ENCODE data around the gene NOTCH4. TPM values are rescaled to one million over a fixed set of nuclear protein-coding genes. Genes with fewer than 3 reads are reported as not detected.

The NOTCH4 gene
- total RNA-seq, 1 experiment from 2014 or later = 2.3 TPM

DNA sequence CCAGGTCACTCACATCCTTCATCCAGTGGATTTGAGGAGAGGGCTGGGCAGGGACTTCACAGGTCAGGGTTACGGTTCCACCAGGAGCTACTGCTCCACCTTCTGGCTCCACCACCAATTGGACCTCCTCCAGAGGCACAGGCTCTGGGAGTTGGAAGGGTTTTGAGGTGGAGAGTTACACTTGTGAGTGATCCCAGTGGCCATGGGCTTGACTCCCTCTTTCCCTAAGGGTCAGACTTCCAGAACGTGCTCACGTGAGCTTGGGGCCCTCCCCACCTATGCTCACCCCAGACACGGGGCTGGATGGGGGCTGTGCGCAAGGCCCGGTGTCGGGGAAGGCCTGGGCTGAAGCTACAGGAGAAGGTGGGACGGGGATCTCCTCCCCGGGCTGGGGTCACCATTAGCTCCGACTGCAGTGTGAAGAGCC, 41.3 kb downstream of the NOTCH4 start:
- Mint-ChIP-seq H3K4me3 (no peak overlapping the region), H3K27ac (peak overlapping the region in 2 of 3 experiments; percentile 45 to 57; a peak in 4 of 7 replicates), H3K4me1 (peaks cover 15 to 30% of the 10 kb centered on the region in 2 experiments), H3K27me3 (ENCODE audit: low read depth) (no peaks in the 10 kb centered on the region; the same call in 1 of the 2 replicates), H3K36me3 (ENCODE audit: insufficient read depth in 1 of 3, low read depth in 3 of 3) (peaks cover 32 to 74% (median 62%) of the 10 kb centered on the region in 3 experiments), H3K9me3 (no peaks in the 10 kb centered on the region; a peak in 1 of 5 replicates)
- Histone ChIP-seq H4K91ac (ENCODE audit: insufficient read length, low read depth, low read length) (no peak overlapping the region), H4K5ac (ENCODE audit: insufficient read length, low read depth, low read length) (no peak overlapping the region), H3K79me1 (ENCODE audit: insufficient read depth, low read depth, low read length, poor library complexity, severe bottlenecking) (no peaks in the 10 kb centered on the region), H3K23ac (ENCODE audit: insufficient read length, low read depth, low read length) (no peak overlapping the region), H3K23me2 (ENCODE audit: insufficient read length, low read depth, low read length, poor library complexity, severe bottlenecking) (peaks cover 6% of the 10 kb centered on the region), H3K9me3 (ENCODE audit: control insufficient read depth, low read depth, low read length) (no peaks in the 10 kb centered on the region), H3K4me1 (ENCODE audit: insufficient read depth, low read length) (no peaks in the 10 kb centered on the region), H3K4ac (ENCODE audit: low read depth, low read length) (no peak overlapping the region), H3K18ac (ENCODE audit: insufficient read length, low read depth, low read length) (no peak overlapping the region), H2BK15ac (ENCODE audit: low read depth, low read length) (no peak overlapping the region), H3K27me3 (ENCODE audit: insufficient read depth, low read length) (no peaks in the 10 kb centered on the region), H3K14ac (ENCODE audit: insufficient read depth, low read length) (no peak overlapping the region), H2AFZ (ENCODE audit: low read length) (no peak overlapping the region), H4K8ac (replicated peaks; ENCODE audit: insufficient read length, low read depth, low read length) (no peak overlapping the region), H3K79me2 (ENCODE audit: insufficient read depth, low read length) (peaks cover 4% of the 10 kb centered on the region; the same call in 1 of the 2 replicates), H2AK5ac (ENCODE audit: insufficient read length, low read length) (no peak overlapping the region), H3K4me2 (ENCODE audit: insufficient read depth, insufficient read length, low read length) (no peak overlapping the region), H3T11ph (ENCODE audit: low read length) (no peak overlapping the region), H2BK20ac (ENCODE audit: low read depth, low read length, poor library complexity, severe bottlenecking) (no peak overlapping the region), H2BK12ac (ENCODE audit: insufficient read length, low read depth, low read length) (no peak overlapping the region), H2BK5ac (ENCODE audit: insufficient read length, low read length) (no peak overlapping the region), H2BK120ac (ENCODE audit: low read depth, low read length, poor library complexity, severe bottlenecking) (no peak overlapping the region), H3K56ac (ENCODE audit: insufficient read length, low read depth, low read length) (no peak overlapping the region), H3K9ac (ENCODE audit: extremely low read depth, insufficient read length, low read length) (no peak overlapping the region), H4K20me1 (ENCODE audit: control insufficient read depth, insufficient read depth, insufficient read length) (no peaks in the 10 kb centered on the region), H3K27ac (ENCODE audit: insufficient read length, low read depth, low read length) (no peak overlapping the region)
- no peak for DNase-seq
- WGBS (ENCODE audit: extremely low coverage, insufficient read length, low lambda C conversion rate) = no CpG with 5 or more reads among the region's 10 CpGs
- TF ChIP-seq, protein P1, sequence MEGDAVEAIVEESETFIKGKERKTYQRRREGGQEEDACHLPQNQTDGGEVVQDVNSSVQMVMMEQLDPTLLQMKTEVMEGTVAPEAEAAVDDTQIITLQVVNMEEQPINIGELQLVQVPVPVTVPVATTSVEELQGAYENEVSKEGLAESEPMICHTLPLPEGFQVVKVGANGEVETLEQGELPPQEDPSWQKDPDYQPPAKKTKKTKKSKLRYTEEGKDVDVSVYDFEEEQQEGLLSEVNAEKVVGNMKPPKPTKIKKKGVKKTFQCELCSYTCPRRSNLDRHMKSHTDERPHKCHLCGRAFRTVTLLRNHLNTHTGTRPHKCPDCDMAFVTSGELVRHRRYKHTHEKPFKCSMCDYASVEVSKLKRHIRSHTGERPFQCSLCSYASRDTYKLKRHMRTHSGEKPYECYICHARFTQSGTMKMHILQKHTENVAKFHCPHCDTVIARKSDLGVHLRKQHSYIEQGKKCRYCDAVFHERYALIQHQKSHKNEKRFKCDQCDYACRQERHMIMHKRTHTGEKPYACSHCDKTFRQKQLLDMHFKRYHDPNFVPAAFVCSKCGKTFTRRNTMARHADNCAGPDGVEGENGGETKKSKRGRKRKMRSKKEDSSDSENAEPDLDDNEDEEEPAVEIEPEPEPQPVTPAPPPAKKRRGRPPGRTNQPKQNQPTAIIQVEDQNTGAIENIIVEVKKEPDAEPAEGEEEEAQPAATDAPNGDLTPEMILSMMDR (conservative IDR thresholded peaks at IDR 0.05) = no peak

All from H9 (cell line).